ENCODE measurements around the gene FTCD. TPM values are rescaled to one million over a fixed set of nuclear protein-coding genes. Genes with fewer than 3 reads are reported as not detected.

FTCD gene
- total RNA-seq, 2 experiments from 2014 or later, result 0.16 to 0.23 TPM

- H3K27ac Mint-ChIP-seq, result no peak overlapping the region
- DNase-seq (no peak), ATAC-seq (no peak)
- peaks cover 19% of the 10 kb centered on the region for H3K36me3 Mint-ChIP-seq (ENCODE audit: low read depth)
- no peaks in the 10 kb centered on the region for H3K4me1 Mint-ChIP-seq
- H3K27me3 Mint-ChIP-seq, result no peaks in the 10 kb centered on the region
- no peaks in the 10 kb centered on the region for H3K9me3 Mint-ChIP-seq (ENCODE audit: low read depth)
- ChIA-PET CTCF (no interaction called here), POLR2A (no interaction called here)
- H3K4me3 Mint-ChIP-seq, result no peak overlapping the region
- intact Hi-C loops (cut with DNase I, micrococcal nuclease), result no loop called here
Observed at GRCh38 chr21:46193829-46194373, 38.5 kb upstream of the FTCD start.

- ATAC-seq (no peak), DNase-seq (no peak)
- H3K4me3 Mint-ChIP-seq, result no peak overlapping the region
- POLR2A ChIA-PET, result interaction anchor here (0.6 kb wide), 1 partner anchor 546 kb away, joined by 3 read pairs; no protein-coding TSS in a partner anchor
- no peaks in the 10 kb centered on the region for H3K9me3 Mint-ChIP-seq (ENCODE audit: low read depth)
- H3K36me3 Mint-ChIP-seq (ENCODE audit: low read depth), result peaks cover 13% of the 10 kb centered on the region
- H3K27me3 Mint-ChIP-seq, result no peaks in the 10 kb centered on the region
- no peaks in the 10 kb centered on the region for H3K4me1 Mint-ChIP-seq
- H3K27ac Mint-ChIP-seq, result no peak overlapping the region
- CTCF ChIA-PET, result interaction anchor here (1.5 kb wide), 1 partner anchor 48 kb away, joined by 4 read pairs; no protein-coding TSS in a partner anchor
- intact Hi-C loops (cut with DNase I, micrococcal nuclease), result no loop called here
Observed at GRCh38 chr21:46191686-46192575, 36.6 kb upstream of the FTCD start.

GRCh38 chr21:46191257-46191685 is 35.9 kb upstream of the FTCD start:
- Mint-ChIP-seq H3K4me1 (no peaks in the 10 kb centered on the region), H3K4me3 (no peak overlapping the region), H3K27me3 (no peaks in the 10 kb centered on the region), H3K9me3 (ENCODE audit: low read depth) (no peaks in the 10 kb centered on the region), H3K36me3 (ENCODE audit: low read depth) (peaks cover 7% of the 10 kb centered on the region), H3K27ac (no peak overlapping the region)
- intact Hi-C loops (cut with DNase I, micrococcal nuclease), result no loop called here
- ATAC-seq (no peak), DNase-seq (no peak)
- CTCF ChIA-PET, result interaction anchor here (1.5 kb wide), 1 partner anchor 47 kb away, joined by 4 read pairs; no protein-coding TSS in a partner anchor
- POLR2A ChIA-PET, result interaction anchor here (0.6 kb wide), 1 partner anchor 546 kb away, joined by 3 read pairs; no protein-coding TSS in a partner anchor

GRCh38 chr21:46190491-46191131 is 35.2 kb upstream of the FTCD start:
- DNase-seq, result no peak
- no peak overlapping the region for H3K27ac Mint-ChIP-seq
- no peaks in the 10 kb centered on the region for H3K4me1 Mint-ChIP-seq
- H3K4me3 Mint-ChIP-seq, result no peak overlapping the region
- no peaks in the 10 kb centered on the region for H3K27me3 Mint-ChIP-seq
- H3K9me3 Mint-ChIP-seq (ENCODE audit: low read depth), result no peaks in the 10 kb centered on the region
- H3K36me3 Mint-ChIP-seq (ENCODE audit: low read depth), result peaks cover 5% of the 10 kb centered on the region
- ChIA-PET POLR2A (no interaction called here), CTCF (interaction anchor here (1.5 kb wide), 1 partner anchor 47 kb away, joined by 4 read pairs; no protein-coding TSS in a partner anchor)
- intact Hi-C loops (cut with DNase I, micrococcal nuclease), result no loop called here
- ATAC-seq, result no peak

GRCh38 chr21:46189959-46190490 is 34.6 kb upstream of the FTCD start:
- Mint-ChIP-seq H3K9me3 (ENCODE audit: low read depth) (no peaks in the 10 kb centered on the region), H3K36me3 (ENCODE audit: low read depth) (peaks cover 5% of the 10 kb centered on the region), H3K27me3 (no peaks in the 10 kb centered on the region), H3K27ac (no peak overlapping the region), H3K4me3 (no peak overlapping the region), H3K4me1 (peaks cover under 1% of the 10 kb centered on the region)
- DNase-seq (no peak), ATAC-seq (no peak)
- POLR2A ChIA-PET, result no interaction called here
- CTCF ChIA-PET, result interaction anchor here (1.5 kb wide), 1 partner anchor 46 kb away, joined by 4 read pairs; no protein-coding TSS in a partner anchor
- intact Hi-C loops (cut with DNase I, micrococcal nuclease), result loop anchor here in 1 of 2 experiments (2.0 kb wide), 1 partner anchor 37 kb away; no protein-coding TSS in a partner anchor

- H3K4me1 Mint-ChIP-seq, result peaks cover 4% of the 10 kb centered on the region
- POLR2A ChIA-PET, result no interaction called here
- no peak for DNase-seq
Observed at GRCh38 chr21:46189213-46189958, 34.0 kb upstream of the FTCD start.

GRCh38 chr21:46188226-46189212 is 33.1 kb upstream of the FTCD start:
- CTCF ChIA-PET, result interaction anchor here (0.6 kb wide), 1 partner anchor 13 kb away, joined by 3 read pairs; no protein-coding TSS in a partner anchor
- Mint-ChIP-seq H3K36me3 (ENCODE audit: low read depth) (peaks cover 2% of the 10 kb centered on the region), H3K4me3 (no peak overlapping the region), H3K4me1 (peaks cover 4% of the 10 kb centered on the region), H3K27ac (no peak overlapping the region), H3K27me3 (no peaks in the 10 kb centered on the region), H3K9me3 (ENCODE audit: low read depth) (no peaks in the 10 kb centered on the region)
- intact Hi-C loops (cut with DNase I, micrococcal nuclease), result loop anchor here in 1 of 2 experiments (2.0 kb wide), 1 partner anchor 38 kb away; no protein-coding TSS in a partner anchor
- POLR2A ChIA-PET, result no interaction called here
- no peak for ATAC-seq
- DNase-seq, result no peak

More at GRCh38 chr21:46189213-46189958, 34.0 kb upstream of the FTCD start:
- CTCF ChIA-PET, result no interaction called here
- Mint-ChIP-seq H3K9me3 (ENCODE audit: low read depth) (no peaks in the 10 kb centered on the region), H3K36me3 (ENCODE audit: low read depth) (peaks cover 5% of the 10 kb centered on the region), H3K4me3 (no peak overlapping the region), H3K27me3 (no peaks in the 10 kb centered on the region), H3K27ac (no peak overlapping the region)
- intact Hi-C loops (cut with DNase I, micrococcal nuclease), result loop anchor here in 1 of 2 experiments (2.0 kb wide), 1 partner anchor 37 kb away; no protein-coding TSS in a partner anchor
- no peak for ATAC-seq

GRCh38 chr21:46187814-46188213 is 32.4 kb upstream of the FTCD start:
- Mint-ChIP-seq H3K27me3 (no peaks in the 10 kb centered on the region), H3K9me3 (ENCODE audit: low read depth) (no peaks in the 10 kb centered on the region), H3K27ac (no peak overlapping the region), H3K36me3 (ENCODE audit: low read depth) (no peaks in the 10 kb centered on the region), H3K4me3 (no peak overlapping the region), H3K4me1 (peaks cover 4% of the 10 kb centered on the region)
- ATAC-seq (no peak), DNase-seq (no peak)
- CTCF ChIA-PET, result no interaction called here
- intact Hi-C loops (cut with DNase I, micrococcal nuclease), result loop anchor here in 1 of 2 experiments (2.0 kb wide), 1 partner anchor 39 kb away; no protein-coding TSS in a partner anchor
- POLR2A ChIA-PET, result no interaction called here

- CTCF ChIA-PET, result no interaction called here
- DNase-seq (no peak), ATAC-seq (no peak)
- intact Hi-C loops (cut with DNase I, micrococcal nuclease), result no loop called here
- H3K9me3 Mint-ChIP-seq (ENCODE audit: low read depth), result no peaks in the 10 kb centered on the region
- no peaks in the 10 kb centered on the region for H3K36me3 Mint-ChIP-seq (ENCODE audit: low read depth)
- peaks cover 4% of the 10 kb centered on the region for H3K4me1 Mint-ChIP-seq
- no peak overlapping the region for H3K4me3 Mint-ChIP-seq
- POLR2A ChIA-PET, result no interaction called here
- no peak overlapping the region for H3K27ac Mint-ChIP-seq
- H3K27me3 Mint-ChIP-seq, result no peaks in the 10 kb centered on the region
Observed at GRCh38 chr21:46187261-46187660, 31.9 kb upstream of the FTCD start.

GRCh38 chr21:46185716-46186115 is 30.3 kb upstream of the FTCD start:
- CTCF ChIA-PET, result no interaction called here
- Mint-ChIP-seq H3K4me1 (peaks cover 4% of the 10 kb centered on the region), H3K27me3 (no peaks in the 10 kb centered on the region), H3K4me3 (no peak overlapping the region), H3K36me3 (ENCODE audit: low read depth) (no peaks in the 10 kb centered on the region), H3K9me3 (ENCODE audit: low read depth) (no peaks in the 10 kb centered on the region), H3K27ac (no peak overlapping the region)
- no peak for DNase-seq
- ATAC-seq, result no peak
- POLR2A ChIA-PET, result no interaction called here
- intact Hi-C loops (cut with DNase I, micrococcal nuclease), result no loop called here

All from activated CD4-positive, alpha-beta T cell treated with anti-CD3 and anti-CD28 coated beads for 36 hours (primary cell).